ENCODE data around the gene VCP.
A peak's percentile ranks its signal among the peaks of the same experiment; 100 is the strongest.

The VCP gene

GRCh38 chr9:35107297-35108290, 35.2 kb upstream of the VCP start:
- TF ChIP-seq GATA3 (IDR thresholded peaks at IDR 0.05; ENCODE audit: low read depth, low read length) (no peak), GATA2 (IDR thresholded peaks at IDR 0.05; ENCODE audit: low read depth, low read length) (no peak)

GRCh38 chr9:35106343-35106730, 33.9 kb upstream of the VCP start:
- TF ChIP-seq GATA2 (IDR thresholded peaks at IDR 0.05; ENCODE audit: low read depth, low read length): no peak

GRCh38 chr9:35105571-35106342, 33.3 kb upstream of the VCP start:
- TF ChIP-seq GATA2 (IDR thresholded peaks at IDR 0.05; ENCODE audit: low read depth, low read length): no peak
- TF ChIP-seq GATA3 (IDR thresholded peaks at IDR 0.05; ENCODE audit: low read depth, low read length): no peak

- TF ChIP-seq GATA2 (IDR thresholded peaks at IDR 0.05; ENCODE audit: low read depth, low read length) (no peak), GATA3 (IDR thresholded peaks at IDR 0.05; ENCODE audit: low read depth, low read length) (no peak)
Measured at GRCh38 chr9:35105126-35105525, 32.7 kb upstream of the VCP start.

- TF ChIP-seq GATA3 (IDR thresholded peaks at IDR 0.05; ENCODE audit: low read depth, low read length): no peak
- TF ChIP-seq GATA2 (IDR thresholded peaks at IDR 0.05; ENCODE audit: low read depth, low read length): no peak
Measured at GRCh38 chr9:35104586-35104985, 32.2 kb upstream of the VCP start.

- TF ChIP-seq GATA3 (IDR thresholded peaks at IDR 0.05; ENCODE audit: low read depth, low read length) (no peak), GATA2 (IDR thresholded peaks at IDR 0.05; ENCODE audit: low read depth, low read length) (no peak)
Measured at GRCh38 chr9:35103660-35104191, 31.3 kb upstream of the VCP start.

GRCh38 chr9:35102769-35103659, 30.6 kb upstream of the VCP start, which contains the start of gene STOML2:
Gene STOML2, minus strand, starts transcription at chr9:35103131. Its CDS starts 37 bp downstream, at chr9:35103094.
- TF ChIP-seq GATA2 (IDR thresholded peaks at IDR 0.05; ENCODE audit: low read depth, low read length): peak; percentile 45
- no peak for TF ChIP-seq GATA3 (IDR thresholded peaks at IDR 0.05; ENCODE audit: low read depth, low read length)

GRCh38 chr9:35102465-35102768, 30.0 kb upstream of the VCP start:
- TF ChIP-seq GATA3 (IDR thresholded peaks at IDR 0.05; ENCODE audit: low read depth, low read length) (no peak), GATA2 (IDR thresholded peaks at IDR 0.05; ENCODE audit: low read depth, low read length) (no peak)

GRCh38 chr9:35097573-35097972, 25.1 kb upstream of the VCP start:
- TF ChIP-seq GATA3 (IDR thresholded peaks at IDR 0.05; ENCODE audit: low read depth, low read length) (no peak), GATA2 (IDR thresholded peaks at IDR 0.05; ENCODE audit: low read depth, low read length) (no peak)

GRCh38 chr9:35096035-35096849, 23.8 kb upstream of the VCP start, which contains the start of gene PIGO:
Gene PIGO, minus strand, starts transcription at chr9:35096591. Its CDS starts 1,026 bp downstream, at chr9:35095565.
- no peak for TF ChIP-seq GATA2 (IDR thresholded peaks at IDR 0.05; ENCODE audit: low read depth, low read length)
- TF ChIP-seq GATA3 (IDR thresholded peaks at IDR 0.05; ENCODE audit: low read depth, low read length): no peak

- TF ChIP-seq GATA2 (IDR thresholded peaks at IDR 0.05; ENCODE audit: low read depth, low read length): no peak
Measured at GRCh38 chr9:35091536-35091935, 19.1 kb upstream of the VCP start.

- TF ChIP-seq GATA3 (IDR thresholded peaks at IDR 0.05; ENCODE audit: low read depth, low read length) (no peak), GATA2 (IDR thresholded peaks at IDR 0.05; ENCODE audit: low read depth, low read length) (no peak)
Measured at GRCh38 chr9:35089434-35089833, 17.0 kb upstream of the VCP start.

- TF ChIP-seq GATA3 (IDR thresholded peaks at IDR 0.05; ENCODE audit: low read depth, low read length): no peak
Measured at GRCh38 chr9:35085078-35085477, 12.7 kb upstream of the VCP start.
